ENCODE measurements around the gene QRICH2. TPM values are rescaled to one million over a fixed set of nuclear protein-coding genes. Genes with fewer than 3 reads are reported as not detected.

The QRICH2 gene
- total and polyA plus RNA-seq, 9 of the 15 experiments (the other 6 are each of a cell fraction or from before 2014, with no cell fraction given): 0.03 to 1.6 (median 0.81) TPM

- Histone ChIP-seq H3K4me2 (ENCODE audit: insufficient read depth, low read length) (no peak overlapping the region), H3K4me1 (replicated peaks in 1 of 2; ENCODE audit: control insufficient read depth in 2 of 2, insufficient read depth in 2 of 2, low read length in 2 of 2) (no peaks in the 10 kb centered on the region; a peak in 2 of 5 replicates), H3K4me3 (no peak overlapping the region), H3K9me1 (ENCODE audit: control insufficient read depth, insufficient read depth, low read length) (no peaks in the 10 kb centered on the region), H3K79me2 (ENCODE audit: control insufficient read depth, insufficient read depth, low read length) (no peaks in the 10 kb centered on the region), H4K20me1 (replicated peaks; ENCODE audit: control insufficient read depth, insufficient read depth, low read length) (no peaks in the 10 kb centered on the region), H3K27me3 (ENCODE audit: control insufficient read depth in 2 of 2, insufficient read depth in 2 of 2, low read length in 2 of 2) (no peaks in the 10 kb centered on the region), H3K9me3 (replicated peaks; ENCODE audit: control insufficient read depth, insufficient read depth, low read depth, low read length) (no peaks in the 10 kb centered on the region), H2AFZ (ENCODE audit: low read depth, low read length) (no peak overlapping the region), H3K27ac (ENCODE audit: extremely low read depth, low read depth, low read length) (no peak overlapping the region), H3K36me3 (ENCODE audit: control insufficient read depth, insufficient read depth, low read length) (peaks cover 49% of the 10 kb centered on the region), H3K9ac (ENCODE audit: insufficient read depth in 1 of 2, low read depth in 2 of 2, low read length in 2 of 2) (no peak overlapping the region)
- CTCF ChIA-PET (ENCODE audit: low intra/inter-chr PET ratio): no interaction called here
- FAIRE-seq: no peak
- no peak for DNase-seq (ENCODE audit: extremely low read depth in 1 of 4, low spot score in 3 of 4)
- 74% methylated on average over 8 of the region's 9 CpGs for WGBS (ENCODE audit: insufficient coverage, low coverage, missing lambda C conversion rate)
- no TSS peak for BruUV-seq (replicated peaks)
- intact Hi-C loops (cut with micrococcal nuclease) (no loop called here), in situ Hi-C loops (cut with MboI) (no loop called here)
- no peak for ATAC-seq
- POLR2A ChIA-PET: no interaction called here
- TF ChIP-seq ILK (tag; IDR thresholded peaks at IDR 0.05; ENCODE audit: borderline replicate concordance, low read depth) (no peak), BHLHE40 (IDR thresholded peaks at IDR 0.05; ENCODE audit: low read length) (no peak), HMG20B (CRISPR knock-in tag; IDR thresholded peaks at IDR 0.05) (no peak)
Observed at GRCh38 chr17:76312735-76313134, 4.7 kb upstream of the QRICH2 start.

GRCh38 chr17:76309461-76309860 is 1.4 kb upstream of the QRICH2 start:
- in situ Hi-C loops (cut with MboI): no loop called here
- DNase-seq (ENCODE audit: extremely low read depth in 1 of 4, low spot score in 3 of 4) (no peak), FAIRE-seq (no peak), ATAC-seq (no peak)
- CTCF ChIA-PET (ENCODE audit: low intra/inter-chr PET ratio): no interaction called here
- Histone ChIP-seq H3K36me3 (ENCODE audit: control insufficient read depth, insufficient read depth, low read length) (peaks cover 33% of the 10 kb centered on the region), H3K4me2 (ENCODE audit: insufficient read depth, low read length) (no peak overlapping the region), H3K27me3 (ENCODE audit: control insufficient read depth in 2 of 2, insufficient read depth in 2 of 2, low read length in 2 of 2) (no peaks in the 10 kb centered on the region), H3K9me1 (ENCODE audit: control insufficient read depth, insufficient read depth, low read length) (no peaks in the 10 kb centered on the region), H3K4me3 (no peak overlapping the region), H3K27ac (ENCODE audit: extremely low read depth, low read depth, low read length) (no peak overlapping the region), H4K20me1 (replicated peaks; ENCODE audit: control insufficient read depth, insufficient read depth, low read length) (no peaks in the 10 kb centered on the region), H3K4me1 (replicated peaks in 1 of 2; ENCODE audit: control insufficient read depth in 2 of 2, insufficient read depth in 2 of 2, low read length in 2 of 2) (no peaks in the 10 kb centered on the region; a peak in 1 of 5 replicates), H3K9me3 (replicated peaks; ENCODE audit: control insufficient read depth, insufficient read depth, low read depth, low read length) (no peaks in the 10 kb centered on the region), H3K79me2 (ENCODE audit: control insufficient read depth, insufficient read depth, low read length) (no peaks in the 10 kb centered on the region), H3K9ac (ENCODE audit: insufficient read depth in 1 of 2, low read depth in 2 of 2, low read length in 2 of 2) (no peak overlapping the region), H2AFZ (ENCODE audit: low read depth, low read length) (no peak overlapping the region)
- BruUV-seq (replicated peaks): no TSS peak
- WGBS (ENCODE audit: insufficient coverage, low coverage, missing lambda C conversion rate): 91% methylated on average over 4 of the region's 4 CpGs
- POLR2A ChIA-PET: interaction anchor here (0.6 to 1.5 kb wide), 2 partner anchors 35 to 88 kb away, joined by 3 read pairs; no protein-coding TSS in a partner anchor
- intact Hi-C loops (cut with micrococcal nuclease): no loop called here
- TF ChIP-seq SIN3B (IDR thresholded peaks at IDR 0.05; ENCODE audit: low read depth) (no peak), ZNF253 (CRISPR knock-in tag; conservative IDR thresholded peaks at IDR 0.05) (no peak), THRA (IDR thresholded peaks at IDR 0.05) (no peak), NFE2L1 (tag; IDR thresholded peaks at IDR 0.05; ENCODE audit: borderline replicate concordance, low read depth) (no peak), L3MBTL2 (IDR thresholded peaks at IDR 0.05) (no peak), HDAC1 (IDR thresholded peaks at IDR 0.05) (no peak), PTBP1 (IDR thresholded peaks at IDR 0.05; ENCODE audit: low read depth, low read length) (no peak), NCOA4 (IDR thresholded peaks at IDR 0.05; ENCODE audit: partially characterized antibody) (no peak), FUS (optimal IDR thresholded peaks at IDR 0.05; ENCODE audit: low read depth, low read length) (no peak), PHB2 (IDR thresholded peaks at IDR 0.05; ENCODE audit: low read depth) (no peak), ZBTB5 (IDR thresholded peaks at IDR 0.05) (no peak), ZNF217 (CRISPR knock-in tag; IDR thresholded peaks at IDR 0.05) (no peak)

Data from K562 (cell line).